Astrocyte of the spinal cord (primary cell): Measurements from ENCODE around the gene FOXD2.

ENCODE experiments used
- DNase-seq: peaks from one replicate; pipeline ENCODE4 v3.0.0; 2011; ENCODE audit warnings: low read depth, low spot score
- H3K4me3 ChIP-seq: 2 replicates; pipeline ENCODE4 v1.5.1; 2011; ENCODE audit warnings: low read depth, mild to moderate bottlenecking, low read length, moderate library complexity
- in situ Hi-C: cut with HindIII; loops from 2 replicates; pipeline ENCODE4 v1.10.0; 2017; ENCODE audit warnings: low sequenced_read_pairs
- TF ChIP-seq, protein P1 (sequence below): IDR thresholded peaks from 2 replicates; pipeline ENCODE4 v1.5.1; 2012; ENCODE audit warnings: low read depth, mild to moderate bottlenecking, low read length, inconsistent platforms

FOXD2 gene

DNA sequence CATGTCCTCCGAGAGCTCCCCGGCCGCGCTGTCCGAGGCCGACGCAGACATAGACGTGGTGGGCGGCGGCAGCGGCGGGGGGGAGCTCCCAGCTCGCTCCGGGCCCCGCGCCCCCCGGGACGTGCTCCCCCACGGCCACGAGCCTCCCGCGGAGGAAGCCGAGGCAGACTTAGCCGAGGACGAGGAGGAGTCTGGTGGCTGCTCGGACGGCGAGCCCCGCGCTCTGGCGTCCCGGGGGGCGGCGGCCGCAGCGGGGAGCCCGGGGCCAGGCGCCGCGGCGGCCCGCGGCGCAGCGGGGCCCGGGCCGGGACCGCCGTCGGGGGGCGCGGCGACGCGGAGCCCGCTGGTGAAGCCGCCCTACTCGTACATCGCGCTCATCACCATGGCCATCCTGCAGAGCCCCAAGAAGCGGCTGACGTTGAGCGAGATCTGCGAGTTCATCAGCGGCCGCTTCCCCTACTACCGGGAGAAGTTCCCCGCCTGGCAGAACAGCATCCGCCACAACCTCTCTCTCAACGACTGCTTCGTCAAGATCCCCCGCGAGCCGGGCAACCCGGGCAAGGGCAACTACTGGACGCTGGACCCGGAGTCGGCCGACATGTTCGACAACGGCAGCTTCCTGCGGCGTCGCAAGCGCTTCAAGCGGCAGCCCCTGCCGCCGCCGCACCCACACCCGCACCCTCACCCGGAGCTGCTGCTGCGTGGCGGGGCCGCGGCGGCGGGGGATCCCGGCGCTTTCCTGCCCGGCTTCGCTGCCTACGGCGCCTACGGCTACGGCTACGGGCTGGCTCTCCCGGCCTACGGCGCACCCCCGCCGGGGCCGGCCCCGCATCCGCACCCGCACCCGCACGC, 547 bp downstream of the FOXD2 start:
- DNase-seq: no peak

DNA sequence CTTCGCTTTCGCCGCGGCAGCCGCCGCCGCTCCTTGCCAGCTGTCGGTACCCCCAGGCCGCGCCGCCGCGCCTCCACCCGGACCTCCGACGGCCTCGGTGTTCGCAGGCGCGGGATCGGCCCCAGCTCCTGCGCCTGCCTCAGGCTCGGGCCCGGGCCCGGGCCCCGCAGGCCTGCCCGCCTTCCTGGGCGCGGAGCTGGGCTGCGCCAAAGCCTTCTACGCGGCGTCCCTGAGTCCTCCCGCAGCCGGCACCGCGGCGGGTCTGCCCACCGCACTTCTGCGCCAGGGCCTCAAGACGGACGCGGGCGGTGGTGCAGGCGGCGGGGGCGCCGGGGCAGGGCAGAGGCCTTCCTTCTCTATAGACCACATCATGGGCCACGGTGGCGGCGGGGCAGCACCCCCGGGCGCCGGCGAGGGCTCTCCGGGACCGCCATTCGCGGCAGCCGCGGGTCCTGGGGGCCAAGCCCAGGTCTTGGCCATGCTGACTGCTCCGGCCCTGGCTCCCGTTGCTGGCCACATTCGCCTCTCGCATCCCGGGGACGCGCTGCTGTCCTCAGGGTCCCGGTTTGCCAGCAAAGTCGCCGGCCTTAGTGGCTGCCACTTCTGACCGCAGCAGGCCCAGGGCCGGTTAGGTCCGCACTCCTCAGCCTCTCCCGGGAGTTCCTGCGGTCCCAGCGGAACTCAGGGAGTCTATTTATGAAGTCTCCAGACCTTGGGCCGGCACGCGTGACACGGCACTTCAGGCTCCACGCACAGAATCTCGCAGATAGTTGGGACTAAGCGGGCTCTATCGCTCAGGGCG, 1.4 kb downstream of the FOXD2 start:
- no peak for DNase-seq
- in situ Hi-C loops: no loop called here
- TF ChIP-seq, protein P1, sequence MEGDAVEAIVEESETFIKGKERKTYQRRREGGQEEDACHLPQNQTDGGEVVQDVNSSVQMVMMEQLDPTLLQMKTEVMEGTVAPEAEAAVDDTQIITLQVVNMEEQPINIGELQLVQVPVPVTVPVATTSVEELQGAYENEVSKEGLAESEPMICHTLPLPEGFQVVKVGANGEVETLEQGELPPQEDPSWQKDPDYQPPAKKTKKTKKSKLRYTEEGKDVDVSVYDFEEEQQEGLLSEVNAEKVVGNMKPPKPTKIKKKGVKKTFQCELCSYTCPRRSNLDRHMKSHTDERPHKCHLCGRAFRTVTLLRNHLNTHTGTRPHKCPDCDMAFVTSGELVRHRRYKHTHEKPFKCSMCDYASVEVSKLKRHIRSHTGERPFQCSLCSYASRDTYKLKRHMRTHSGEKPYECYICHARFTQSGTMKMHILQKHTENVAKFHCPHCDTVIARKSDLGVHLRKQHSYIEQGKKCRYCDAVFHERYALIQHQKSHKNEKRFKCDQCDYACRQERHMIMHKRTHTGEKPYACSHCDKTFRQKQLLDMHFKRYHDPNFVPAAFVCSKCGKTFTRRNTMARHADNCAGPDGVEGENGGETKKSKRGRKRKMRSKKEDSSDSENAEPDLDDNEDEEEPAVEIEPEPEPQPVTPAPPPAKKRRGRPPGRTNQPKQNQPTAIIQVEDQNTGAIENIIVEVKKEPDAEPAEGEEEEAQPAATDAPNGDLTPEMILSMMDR: no peak
- peak overlapping the region; percentile 16 for H3K4me3 ChIP-seq

More for the DNA sequence above, 547 bp downstream of the FOXD2 start:
- TF ChIP-seq, protein P1: no peak
- in situ Hi-C loops: no loop called here
- H3K4me3 ChIP-seq: peak overlapping the region; percentile 22

DNA sequence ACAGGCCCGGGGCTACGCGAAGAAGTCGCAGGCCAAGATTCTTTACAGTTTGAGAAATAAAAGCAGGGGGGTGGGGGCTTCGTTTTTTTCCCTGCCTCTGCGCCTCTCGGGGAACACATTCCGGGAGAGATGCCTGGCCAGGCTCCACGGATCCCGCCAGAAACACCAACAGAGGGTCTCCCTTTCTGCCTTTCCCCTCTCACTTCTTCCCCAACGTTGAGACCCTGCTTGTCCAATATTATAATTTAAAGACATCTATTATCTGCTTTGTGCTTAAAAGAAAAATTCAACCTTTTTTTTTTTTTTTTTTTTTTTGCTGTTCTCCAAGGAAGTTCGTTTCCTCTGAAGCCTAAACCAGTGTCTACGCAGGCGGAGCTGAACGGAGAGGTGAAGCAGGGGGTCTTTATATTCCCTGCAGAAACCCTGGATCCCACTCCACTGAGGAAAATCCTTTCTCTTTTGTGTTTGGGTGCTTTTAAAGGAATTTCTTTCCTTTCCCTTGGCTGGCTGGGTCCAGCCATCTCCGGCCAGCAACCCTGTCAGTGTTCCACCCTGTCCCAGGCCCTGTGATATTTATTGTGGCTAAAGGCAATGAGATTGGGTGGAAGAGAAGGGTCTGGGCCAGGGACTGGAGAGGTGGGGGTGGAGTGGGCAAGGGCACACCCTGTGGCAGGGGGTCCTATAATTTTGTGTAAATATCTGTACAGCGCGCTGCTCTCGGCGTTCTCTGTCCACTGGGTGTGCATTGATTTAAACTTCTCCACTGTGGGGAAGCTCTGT, 2.2 kb downstream of the FOXD2 start:
- no peak for DNase-seq
- TF ChIP-seq, protein P1: no peak
- peak overlapping the region; percentile 16 for H3K4me3 ChIP-seq
- in situ Hi-C loops: no loop called here

DNA sequence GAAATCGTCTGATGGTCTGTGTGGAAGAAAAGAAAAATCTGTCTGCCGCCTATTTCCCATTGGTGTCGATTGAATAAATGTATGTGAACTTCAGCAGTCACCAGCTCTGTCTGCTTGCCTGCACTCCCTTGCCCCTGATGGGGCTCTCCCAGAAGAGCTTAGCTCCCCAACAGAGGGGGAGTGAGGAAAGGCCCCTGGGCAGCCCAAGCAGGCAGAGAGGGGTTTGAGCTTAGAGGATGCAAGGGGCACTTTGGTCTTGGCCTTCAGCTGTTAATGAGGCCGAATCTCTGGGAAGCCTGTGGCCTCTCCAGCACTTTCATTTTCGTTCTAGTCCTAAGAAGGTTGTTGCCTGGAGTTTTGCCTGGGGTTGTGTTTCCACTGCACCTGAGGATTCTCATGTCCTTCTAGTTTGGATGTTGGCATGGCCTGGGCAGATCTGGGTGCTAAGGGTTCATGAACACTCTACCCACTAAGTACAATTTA, 2.8 kb downstream of the FOXD2 start:
- H3K4me3 ChIP-seq: peak overlapping the region; percentile 12
- TF ChIP-seq, protein P1: no peak
- in situ Hi-C loops: no loop called here
- DNase-seq: no peak

DNA sequence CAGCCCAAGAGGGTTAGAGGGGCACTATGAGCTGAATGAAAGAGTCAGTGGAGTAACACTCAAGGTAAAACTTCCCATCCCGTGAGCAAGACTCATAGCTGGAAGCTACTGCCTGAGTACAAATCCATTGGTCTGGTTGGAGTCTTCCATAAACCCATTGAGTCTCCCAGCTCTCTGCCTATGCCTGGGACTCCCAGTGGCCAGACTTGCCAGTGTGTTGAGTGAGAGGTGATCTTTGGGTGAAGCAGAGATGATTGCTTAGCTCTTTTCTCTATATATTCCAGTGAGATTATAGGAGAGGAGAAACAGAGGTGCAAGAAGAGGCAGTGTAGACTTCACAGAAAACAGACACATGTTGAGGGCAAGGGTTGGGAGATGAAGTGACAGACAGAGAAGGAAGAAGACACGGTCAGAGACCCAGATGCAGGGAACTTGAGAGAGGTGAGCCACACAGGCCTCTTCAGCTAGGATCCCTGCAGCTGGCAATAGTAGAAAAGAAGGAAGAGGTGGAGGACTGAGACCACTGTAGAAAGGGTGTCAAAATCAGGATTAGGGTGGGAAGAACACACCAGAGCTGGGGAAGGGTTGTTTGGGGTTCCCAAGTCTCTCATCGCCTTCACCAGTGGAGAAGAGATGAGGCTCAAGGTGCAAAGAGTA, 3.7 kb downstream of the FOXD2 start:
- TF ChIP-seq, protein P1: no peak
- no peak for DNase-seq
- no peak overlapping the region for H3K4me3 ChIP-seq
- in situ Hi-C loops: no loop called here
